ENCODE results near the gene UHRF1.
"Not testable (repeated sequence)": the region's sequence is repeated elsewhere in the genome, so short reads cannot be mapped to it uniquely, and the experiment has no call there.

Gene UHRF1

DNA sequence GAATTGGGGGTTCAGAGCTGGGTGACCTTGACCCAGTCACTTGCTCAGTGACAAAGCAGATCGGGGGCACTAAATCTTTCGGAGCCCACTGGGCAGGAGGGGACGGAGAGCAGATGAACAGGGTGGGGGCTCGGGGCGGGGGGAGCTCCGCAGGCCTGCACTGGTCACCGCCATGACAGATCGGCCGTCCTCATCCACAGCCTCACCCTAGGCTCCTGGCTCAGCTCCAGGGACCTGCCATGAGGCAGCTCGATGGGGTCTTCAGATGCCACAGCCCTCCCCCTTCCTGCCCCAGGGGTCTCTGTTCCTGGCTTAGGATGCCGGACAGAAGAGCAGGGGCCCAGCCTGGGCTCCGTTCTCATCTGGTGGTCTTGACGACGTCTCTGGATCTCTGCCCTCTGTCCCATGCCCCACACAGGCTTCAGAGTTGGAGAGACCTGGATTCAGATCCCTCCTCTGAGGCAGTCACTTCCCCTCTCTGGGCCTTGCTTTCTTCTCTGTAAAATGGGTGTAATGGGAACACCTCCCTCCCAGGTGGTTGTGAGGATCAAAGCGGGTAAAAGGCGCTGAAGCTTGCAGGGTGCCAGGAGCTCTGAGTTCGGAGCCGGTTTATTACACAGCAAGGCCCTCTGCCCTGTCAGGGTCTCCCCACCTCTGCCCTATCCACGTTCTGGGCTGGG, 62.7 kb downstream of the UHRF1 start:
- no peak for DNase-seq (ENCODE audit: low read depth, low spot score)

DNA sequence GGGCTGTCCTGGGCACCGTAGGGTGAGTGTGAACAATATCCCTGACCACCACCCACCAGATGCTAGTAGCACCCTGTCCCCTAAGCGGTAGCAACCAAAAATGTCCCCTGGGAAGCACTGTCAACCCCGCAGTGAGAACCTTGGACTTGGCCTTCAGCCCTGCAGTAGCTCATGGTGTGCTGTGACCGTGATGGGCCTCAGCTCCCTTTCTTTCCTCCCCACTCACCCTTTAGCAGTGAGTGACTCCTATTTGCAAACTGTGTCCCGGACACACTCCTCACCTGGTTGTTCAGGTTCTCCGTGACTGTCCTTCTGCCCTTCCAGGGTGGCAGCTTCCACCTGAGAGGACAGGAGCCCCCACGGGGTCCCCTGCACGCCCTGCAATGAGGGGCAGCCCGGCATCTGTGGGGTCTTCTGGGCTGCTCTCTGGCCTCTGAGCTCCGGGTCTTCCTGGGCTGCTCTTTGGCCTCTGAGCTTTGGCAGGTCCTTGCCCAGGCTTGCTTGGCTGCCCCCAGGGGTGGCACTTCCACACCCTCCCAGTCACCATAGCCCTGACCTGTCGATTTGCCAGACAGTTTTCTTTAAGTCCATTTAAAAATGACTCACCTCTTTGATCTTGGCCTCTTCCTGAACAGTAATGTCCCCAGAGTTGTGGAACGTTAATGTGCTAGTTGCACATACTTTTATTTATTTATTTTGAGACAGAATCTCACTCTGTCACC, 63.4 kb downstream of the UHRF1 start:
- DNase-seq (ENCODE audit: low read depth, low spot score), result no peak

DNA sequence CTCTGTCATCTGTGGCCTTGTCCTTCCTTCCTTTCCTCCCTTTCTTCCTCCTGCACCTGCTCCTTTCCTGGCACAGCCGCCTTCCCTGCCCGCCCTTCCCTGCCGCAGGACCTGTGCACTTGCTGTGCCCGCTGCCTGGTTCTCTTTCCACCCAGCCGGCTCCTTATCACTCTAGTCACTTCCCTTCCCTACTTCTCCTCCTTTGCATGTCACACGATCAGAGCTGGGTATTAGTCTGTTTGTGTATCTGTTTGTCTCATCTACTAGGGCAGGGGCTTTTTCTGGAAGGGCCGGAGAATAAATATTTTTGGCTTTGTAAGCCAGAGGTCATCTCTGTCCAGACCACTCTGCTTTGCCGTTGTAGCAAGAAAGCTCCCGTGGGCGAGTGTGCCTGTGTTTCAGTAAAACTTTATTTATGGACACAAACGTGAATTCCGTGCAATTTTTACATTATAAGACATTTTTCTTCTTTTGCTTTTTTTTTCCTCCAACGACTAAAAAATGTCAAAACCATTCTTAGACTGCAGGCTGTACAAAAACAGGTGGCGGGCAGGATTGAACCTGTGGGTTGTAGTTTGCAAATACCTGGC, 65.7 kb downstream of the UHRF1 start:
- DNase-seq (ENCODE audit: low read depth, low spot score), result no peak

DNA sequence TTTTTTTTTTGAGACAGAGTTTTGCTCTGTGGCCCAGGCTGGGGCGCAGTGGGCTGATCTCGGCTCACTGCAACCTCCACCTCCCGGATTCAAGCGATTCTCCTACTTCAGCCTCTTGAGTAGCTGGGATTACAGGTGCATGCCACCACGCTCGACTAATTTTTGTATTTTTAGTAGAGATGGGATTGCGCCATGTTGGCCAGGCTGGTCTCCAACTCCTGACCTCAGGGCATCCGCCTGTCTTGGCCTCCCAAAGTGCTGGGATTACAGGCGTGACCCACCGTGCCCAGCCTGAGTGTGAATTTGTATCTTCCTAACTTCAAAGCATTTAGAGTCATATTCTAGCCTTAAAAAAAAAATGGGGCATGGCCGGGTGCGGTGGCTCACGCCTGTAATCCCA, 66.3 kb downstream of the UHRF1 start:
- DNase-seq (ENCODE audit: low read depth, low spot score), result not testable (repeated sequence)

DNA sequence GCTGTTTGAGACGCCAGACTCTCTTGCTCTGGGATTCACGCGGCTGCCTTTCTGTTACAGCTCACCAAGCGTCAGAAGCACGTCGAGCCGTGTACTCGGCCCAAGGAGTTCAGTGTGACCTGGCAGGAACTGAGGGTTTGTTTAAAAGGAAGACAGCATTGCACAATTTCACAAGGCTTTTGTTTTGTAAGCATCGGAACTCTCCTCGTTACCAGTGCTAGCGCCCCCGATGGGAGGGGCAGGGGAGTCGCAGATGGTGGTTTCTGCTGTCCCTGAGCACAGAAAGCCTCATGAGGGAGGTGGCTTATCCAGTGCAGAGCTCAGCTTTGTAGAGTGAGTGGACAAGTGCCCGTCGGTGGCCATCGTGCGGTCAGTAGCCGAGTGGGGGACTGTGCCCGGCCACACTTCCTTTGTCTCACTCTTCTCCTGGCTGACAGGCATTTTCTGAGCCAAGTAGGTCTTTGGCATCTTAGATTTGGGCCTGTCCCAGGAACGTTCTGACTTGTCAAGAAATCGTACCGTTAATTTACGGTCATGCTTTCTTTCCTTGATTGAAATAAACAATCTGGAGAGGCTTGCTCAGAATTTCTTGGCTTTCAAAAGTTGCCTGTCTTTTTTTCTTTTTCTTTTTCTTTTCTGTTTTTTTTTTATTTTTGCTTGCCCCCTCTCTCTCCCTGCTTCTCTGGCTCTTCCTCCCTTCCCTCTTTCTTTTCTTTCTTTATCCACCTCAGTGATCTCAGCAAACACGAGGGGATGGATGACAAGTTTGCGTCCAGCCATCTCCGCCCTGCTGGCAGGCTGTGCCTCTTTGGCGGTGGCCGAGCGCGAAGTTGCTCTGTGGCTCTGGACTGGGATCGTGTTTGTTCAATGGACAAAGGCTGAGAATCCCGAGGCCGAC, 67.3 kb downstream of the UHRF1 start:
- no peak for DNase-seq (ENCODE audit: low read depth, low spot score)

DNA sequence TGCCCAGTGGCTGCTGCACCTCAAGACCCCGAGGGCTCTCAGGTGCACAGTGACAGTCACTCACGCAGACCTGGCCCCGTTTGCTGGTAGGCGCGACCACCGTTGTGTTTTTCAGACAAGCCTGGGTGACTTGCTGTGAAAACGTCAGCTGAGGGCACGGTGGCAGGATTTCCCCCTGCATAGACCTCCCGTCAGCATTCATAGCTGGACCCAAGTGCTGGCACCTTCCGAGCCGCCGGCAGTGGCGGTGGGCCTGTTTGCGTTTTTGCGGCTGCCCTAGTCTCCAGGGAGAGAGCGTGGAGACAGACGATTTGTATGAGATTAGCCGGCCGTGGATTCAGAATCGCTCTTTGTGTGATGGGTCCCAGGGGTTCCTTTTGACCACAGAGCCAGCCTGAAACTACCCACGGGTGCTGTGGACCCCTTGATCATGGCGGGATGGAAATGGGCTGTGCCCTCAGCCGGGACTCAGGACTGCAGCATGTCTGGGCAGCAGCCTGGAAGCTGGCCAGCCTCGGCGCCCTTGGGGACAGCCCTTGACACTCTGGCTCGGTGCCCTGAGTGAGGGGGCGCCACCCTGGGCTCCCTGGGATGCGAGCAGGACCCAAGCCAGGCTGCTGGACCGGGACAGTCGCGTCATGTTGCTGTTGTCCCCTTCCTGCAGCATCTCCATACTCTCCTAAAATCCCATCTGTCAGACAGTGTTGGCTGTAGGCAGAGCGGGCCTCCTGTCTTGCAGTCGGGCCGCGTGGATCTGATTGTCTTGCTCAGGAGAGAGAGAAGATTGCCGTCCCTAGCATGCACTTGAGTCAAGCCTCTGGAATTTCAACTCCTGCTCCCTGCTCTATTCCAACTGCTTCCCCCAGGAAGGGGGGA, 68.2 kb downstream of the UHRF1 start:
- no peak for DNase-seq (ENCODE audit: low read depth, low spot score)

DNA sequence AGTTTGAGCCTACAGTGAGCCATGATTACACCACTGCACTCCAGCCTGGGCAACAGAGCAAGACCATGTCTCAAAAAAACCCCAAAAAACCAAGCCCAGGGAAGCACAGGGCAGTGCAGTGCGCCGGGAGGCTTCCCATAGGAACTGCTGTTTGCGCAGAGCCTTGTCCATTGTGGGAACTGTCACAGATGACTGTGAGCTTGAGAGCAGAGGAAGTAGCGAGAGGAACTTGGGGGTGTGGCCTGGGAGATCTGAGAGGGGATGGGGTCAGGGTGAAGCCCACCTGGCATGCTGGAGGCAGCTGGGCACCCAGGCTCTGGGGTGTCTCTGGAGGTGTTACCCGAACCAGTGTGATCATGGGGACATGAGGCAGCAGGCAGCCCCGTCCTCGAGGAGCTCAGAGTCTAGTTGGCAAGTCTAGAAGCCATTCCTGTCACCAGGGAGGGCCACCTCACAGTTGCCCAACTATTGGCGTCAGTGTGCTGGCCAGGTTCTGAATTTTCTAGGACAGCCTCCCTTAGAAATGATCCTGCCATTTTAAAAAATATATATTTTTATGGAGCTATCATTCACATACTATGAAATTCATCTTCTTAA, 70.0 kb downstream of the UHRF1 start:
- DNase-seq (ENCODE audit: low read depth, low spot score), result no peak

DNA sequence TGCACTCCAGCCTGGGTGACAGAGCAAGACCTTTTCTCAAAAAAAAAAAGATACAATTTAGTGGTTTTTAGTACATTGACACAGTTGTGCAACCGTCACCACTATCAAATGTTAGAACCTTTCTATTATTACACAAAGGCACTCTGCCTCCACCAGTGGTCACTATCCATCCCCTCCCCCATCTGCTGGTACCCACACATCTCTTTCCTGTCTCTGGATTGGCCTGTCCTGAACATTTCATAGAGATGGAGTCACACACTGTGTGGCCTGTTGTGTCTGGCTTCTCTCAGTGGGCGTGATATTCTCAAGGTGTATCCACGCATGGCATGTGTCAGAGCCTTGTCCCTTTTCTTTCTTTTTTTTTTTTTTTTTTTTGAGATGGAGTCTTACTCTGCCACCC, 70.8 kb downstream of the UHRF1 start:
- no peak for DNase-seq (ENCODE audit: low read depth, low spot score)

DNA sequence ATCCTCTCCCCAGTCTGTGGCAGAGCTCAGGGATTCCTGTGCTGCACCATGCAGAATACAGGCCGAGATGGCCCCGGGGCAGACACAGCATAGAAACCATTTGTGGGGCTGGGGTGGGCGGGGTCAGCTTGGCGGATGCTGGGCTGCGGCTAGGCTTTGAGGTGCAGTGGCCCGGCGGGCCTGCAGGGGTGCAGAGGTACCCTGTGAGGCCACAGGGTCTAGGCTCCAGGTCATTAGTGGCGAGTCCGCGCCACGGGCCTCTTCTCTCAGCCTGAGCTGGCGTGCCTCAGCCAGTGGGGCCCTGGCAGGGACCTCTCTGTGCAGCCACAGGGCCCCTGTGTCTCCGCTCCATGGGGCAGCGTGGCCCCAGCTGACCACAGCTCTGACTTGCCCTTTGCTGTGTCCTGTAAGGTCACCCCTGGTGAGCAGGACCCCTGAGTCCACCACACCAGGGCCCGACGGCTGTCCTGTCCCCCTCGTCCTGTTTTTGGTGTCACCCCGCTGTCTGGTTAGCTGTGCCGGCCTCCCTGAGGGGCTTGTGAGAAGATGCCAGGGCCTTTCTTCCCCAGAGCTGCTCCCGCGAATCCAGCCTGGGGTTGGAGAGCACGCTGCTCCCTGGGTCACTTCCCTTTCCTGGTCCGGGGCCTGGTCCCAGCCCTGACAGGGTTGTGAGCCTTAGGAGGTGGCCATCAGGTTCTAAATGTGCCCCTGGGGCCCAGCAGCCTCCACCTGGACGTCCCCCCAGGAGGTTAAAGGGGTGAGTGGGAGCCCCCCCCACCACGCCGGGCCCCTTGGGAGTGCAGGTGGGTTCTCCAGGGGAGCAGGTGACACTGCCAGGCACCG, 71.8 kb downstream of the UHRF1 start:
- DNase-seq (ENCODE audit: low read depth, low spot score), result no peak

DNA sequence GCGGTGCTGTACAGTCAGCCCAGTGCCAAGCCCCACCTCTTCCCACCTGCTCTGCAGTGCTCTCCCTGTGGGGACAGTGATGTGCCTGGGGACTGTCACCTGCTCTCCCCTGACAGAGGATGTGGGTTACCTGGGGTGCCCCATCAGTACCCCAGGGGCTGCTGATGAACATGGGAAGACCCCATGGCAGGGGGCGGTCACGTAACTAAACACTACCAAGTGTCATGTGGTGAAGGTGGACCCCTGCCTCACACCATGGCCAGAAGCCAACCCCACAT, 72.3 kb downstream of the UHRF1 start:
- no peak for DNase-seq (ENCODE audit: low read depth, low spot score)

DNA sequence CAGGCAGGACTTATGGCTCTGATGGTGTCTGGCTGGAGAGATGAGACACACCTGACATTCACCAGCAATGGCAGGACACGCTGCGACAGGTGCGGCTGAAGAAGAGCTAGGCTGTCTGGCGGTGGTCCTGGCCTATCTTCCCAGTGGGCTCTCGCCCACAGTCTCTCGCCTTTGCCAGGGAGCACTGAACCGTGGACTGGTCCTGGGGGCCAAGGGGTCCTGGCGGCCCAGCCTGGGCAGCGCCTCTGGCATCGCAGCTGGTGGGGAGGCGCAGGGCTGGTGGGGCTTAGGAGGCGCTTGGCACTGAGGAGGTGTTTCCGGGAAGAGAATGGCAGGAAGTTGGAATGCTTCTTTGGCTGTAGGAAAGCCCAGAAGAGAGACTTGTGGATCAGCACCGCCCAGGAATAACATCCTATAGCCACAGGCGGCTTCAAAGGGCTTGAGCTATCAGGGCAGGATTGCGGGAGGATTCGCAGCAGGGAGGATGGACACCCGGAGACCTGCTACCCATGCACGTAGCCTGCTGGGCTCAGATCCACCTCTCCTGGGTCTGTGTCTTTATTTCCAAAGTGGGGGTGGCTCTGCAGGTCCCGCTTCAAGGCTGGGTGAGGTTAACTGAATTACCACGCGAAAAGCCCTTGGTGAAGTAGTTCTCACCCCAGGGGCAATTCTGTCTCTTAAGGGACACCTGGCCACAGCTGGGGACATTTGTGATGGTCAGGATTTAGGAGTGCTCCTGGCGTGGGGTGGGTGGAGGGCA, 74.2 kb downstream of the UHRF1 start:
- no peak for DNase-seq (ENCODE audit: low read depth, low spot score)

DNA sequence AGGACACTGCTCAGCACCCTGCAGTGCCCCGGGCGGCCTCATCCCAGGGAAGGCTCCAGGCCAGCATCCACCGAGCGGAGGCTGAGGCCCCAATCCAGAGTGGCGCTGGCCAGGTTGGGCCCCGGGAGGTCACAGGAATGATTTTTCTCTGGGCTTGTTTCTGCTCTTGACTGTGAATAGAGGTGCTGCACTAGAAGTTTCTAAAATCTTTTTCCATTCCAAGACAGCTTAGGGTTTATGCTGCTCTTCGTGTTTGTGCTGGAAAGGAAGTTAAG, 74.7 kb downstream of the UHRF1 start:
- DNase-seq (ENCODE audit: low read depth, low spot score), result no peak

DNA sequence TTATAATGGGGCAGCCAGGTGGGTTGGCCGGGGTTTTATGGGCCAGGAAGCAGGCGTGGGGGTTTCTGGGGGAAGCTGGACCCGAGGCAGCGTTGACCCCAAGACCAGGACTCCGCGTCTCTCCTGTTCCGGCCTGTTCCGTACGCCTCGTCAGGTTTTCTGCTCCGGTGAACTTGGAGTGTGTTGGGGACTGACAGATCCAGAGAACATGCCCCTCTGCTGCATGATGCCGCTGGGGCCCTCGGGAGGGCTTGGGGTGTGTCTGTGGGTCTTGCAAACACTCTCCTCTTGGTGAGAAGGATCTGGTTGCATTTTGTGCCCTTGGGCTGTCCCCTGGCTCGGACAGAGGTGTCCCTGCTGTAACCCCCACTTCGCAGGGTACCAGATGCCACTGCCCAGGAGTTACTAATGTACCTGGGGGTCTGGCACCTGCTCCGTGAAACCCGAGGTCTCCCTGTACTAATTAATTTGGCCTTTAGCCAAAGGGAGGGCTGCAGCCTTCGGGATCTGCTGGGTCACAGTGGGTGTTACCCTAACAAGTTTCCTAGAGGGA, 75.2 kb downstream of the UHRF1 start:
- DNase-seq (ENCODE audit: low read depth, low spot score), result no peak

DNA sequence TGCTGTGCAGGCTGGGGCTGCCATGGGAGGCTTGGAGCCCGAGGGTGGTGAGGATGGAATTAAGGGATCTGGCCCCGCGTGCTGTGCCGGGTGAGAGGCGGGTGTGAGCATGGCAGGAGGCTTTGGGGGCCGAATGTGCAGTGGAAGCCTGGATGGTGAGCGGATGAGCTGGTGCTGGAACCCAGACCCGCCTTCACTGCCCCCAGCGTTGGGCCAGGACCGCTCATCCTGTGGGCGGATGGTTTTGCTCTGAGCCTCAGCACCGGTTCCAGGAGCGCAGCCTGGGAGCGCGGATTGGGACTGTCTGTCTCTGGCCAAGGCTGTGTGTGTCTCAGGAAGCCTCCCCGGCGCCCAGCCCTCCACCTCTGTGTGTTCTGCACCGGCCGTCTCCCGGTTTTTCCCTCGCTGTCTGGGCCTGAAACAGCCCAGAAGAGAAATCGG, 76.3 kb downstream of the UHRF1 start:
- DNase-seq (ENCODE audit: low read depth, low spot score), result no peak

DNA sequence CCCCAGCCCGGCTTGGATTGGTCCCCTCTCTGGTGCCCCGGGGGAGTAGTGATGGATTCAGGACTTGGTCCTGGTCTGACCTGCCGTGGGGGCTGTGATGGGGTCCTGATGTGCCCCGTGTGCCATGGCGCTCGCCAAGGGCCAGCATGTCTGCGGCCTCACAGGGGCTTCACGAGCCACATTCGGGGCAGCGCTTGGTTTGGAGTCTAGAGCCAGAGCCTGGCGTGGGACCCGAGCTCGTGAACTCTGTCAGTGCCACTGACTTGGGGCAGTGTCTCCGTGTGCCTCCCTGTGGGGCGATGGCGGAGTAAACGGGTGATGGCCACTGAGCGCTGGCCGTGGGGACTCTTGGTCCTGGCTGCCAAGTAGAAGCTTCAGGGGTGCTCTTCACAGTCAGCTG, 76.8 kb downstream of the UHRF1 start:
- DNase-seq (ENCODE audit: low read depth, low spot score), result no peak

DNA sequence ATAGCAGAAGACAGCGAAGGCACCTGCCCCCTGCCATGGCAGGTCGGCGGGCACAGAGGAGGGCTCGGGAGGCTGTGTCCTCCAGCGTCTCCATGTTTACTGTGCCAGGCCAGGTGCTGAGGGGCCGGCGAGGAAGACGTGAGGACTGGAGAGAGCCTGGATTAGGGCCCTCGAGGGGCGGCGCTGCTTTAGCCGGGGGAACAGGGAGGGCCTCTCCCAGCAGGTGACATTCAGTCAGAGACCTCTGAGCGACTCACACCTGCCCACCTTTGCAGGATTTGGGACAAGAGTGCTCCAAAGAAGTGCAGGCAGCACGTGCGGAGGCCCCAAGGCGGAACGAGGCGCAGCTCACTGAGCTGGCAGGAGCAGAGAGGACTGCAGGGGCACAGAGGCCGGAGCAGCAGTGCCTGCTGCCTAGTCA, 77.2 kb downstream of the UHRF1 start:
- DNase-seq (ENCODE audit: low read depth, low spot score), result no peak

DNA sequence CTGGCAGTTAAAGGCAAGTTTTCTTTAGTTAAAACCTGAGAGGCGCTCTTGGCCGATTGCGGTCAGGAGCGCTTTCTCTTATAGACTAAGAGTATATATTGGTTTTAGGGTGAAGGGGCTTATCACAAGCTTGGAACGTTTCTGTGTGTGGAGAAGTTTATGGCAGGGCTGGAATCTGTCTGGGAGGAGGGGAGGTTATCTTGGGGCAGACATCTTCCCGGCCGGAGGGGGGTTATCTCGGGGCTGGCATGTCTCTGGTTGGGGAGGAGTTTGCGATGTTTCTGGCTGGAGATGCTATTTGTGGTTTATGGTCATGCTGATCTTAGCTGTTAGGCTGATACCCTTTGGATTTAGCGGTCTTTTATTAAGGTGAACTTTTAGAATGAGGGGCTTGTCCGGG, 78.0 kb downstream of the UHRF1 start:
- no peak for DNase-seq (ENCODE audit: low read depth, low spot score)

DNA sequence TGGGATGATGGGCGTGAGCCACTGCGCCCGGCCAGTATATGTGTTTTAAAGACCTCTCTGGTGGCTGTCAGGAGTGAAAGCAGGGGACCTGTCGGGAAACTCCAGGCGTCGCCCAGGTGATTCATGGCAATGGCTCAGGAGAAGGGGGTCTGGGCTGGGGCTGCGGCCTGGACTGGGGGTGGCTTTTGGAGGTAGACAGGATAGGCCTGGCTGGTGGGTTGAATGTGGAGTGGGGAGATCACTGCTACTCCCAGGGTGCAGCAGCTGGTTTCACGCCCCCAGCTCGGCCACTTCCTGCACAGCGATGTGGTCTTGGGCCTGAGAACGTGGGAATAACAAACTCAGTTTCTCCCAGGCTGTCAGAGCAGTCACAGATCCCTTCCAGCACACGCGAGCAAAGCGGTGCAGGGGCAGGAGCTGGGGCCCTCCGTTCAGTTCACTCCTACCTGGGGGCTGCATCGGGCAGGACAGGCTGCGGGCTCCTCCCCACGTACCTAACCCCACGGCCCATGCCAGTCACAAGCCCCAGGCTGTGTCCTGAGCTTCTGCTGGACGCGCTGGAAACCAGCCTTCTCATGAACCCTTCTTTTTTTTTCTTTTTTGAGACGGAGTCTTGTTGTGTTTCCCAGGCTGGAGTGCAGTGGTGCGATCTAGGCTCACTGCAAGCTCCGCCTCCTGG, 78.5 kb downstream of the UHRF1 start:
- DNase-seq (ENCODE audit: low read depth, low spot score), result no peak
